ENCODE results near the gene ERCC6.

ERCC6 gene

GRCh38 chr10:49543604-49544003 lies 4.7 kb upstream of the ERCC6 start:
- DNase-seq: no peak

- DNase-seq: no peak
Observed at GRCh38 chr10:49542353-49542752, 3.4 kb upstream of the ERCC6 start.

GRCh38 chr10:49541762-49542161 lies 2.8 kb upstream of the ERCC6 start:
- DNase-seq: no peak

- DNase-seq: no peak
Observed at GRCh38 chr10:49540056-49540797, 1.3 kb upstream of the ERCC6 start.

GRCh38 chr10:49539320-49539885 lies 482 bp upstream of the ERCC6 start:
- DNase-seq: peak; percentile 40

GRCh38 chr10:49534670-49535381 lies 4.1 kb downstream of the ERCC6 start:
- DNase-seq: no peak

- DNase-seq: no peak
Observed at GRCh38 chr10:49532461-49532860, 6.5 kb downstream of the ERCC6 start.

GRCh38 chr10:49528977-49529506 lies 9.9 kb downstream of the ERCC6 start:
- DNase-seq: no peak

- no peak for DNase-seq
Observed at GRCh38 chr10:49527850-49528249, 11.1 kb downstream of the ERCC6 start.

GRCh38 chr10:49527061-49527460 lies 11.9 kb downstream of the ERCC6 start:
- no peak for DNase-seq

GRCh38 chr10:49526619-49527018 lies 12.3 kb downstream of the ERCC6 start:
- DNase-seq: no peak

- DNase-seq: no peak
Observed at GRCh38 chr10:49524496-49524895, 14.4 kb downstream of the ERCC6 start.

- no peak for DNase-seq
Observed at GRCh38 chr10:49523301-49523700, 15.6 kb downstream of the ERCC6 start.

GRCh38 chr10:49521062-49521461 lies 17.9 kb downstream of the ERCC6 start:
- no peak for DNase-seq

- DNase-seq: no peak
Observed at GRCh38 chr10:49520122-49520775, 18.7 kb downstream of the ERCC6 start.

- no peak for DNase-seq
Observed at GRCh38 chr10:49519717-49520116, 19.2 kb downstream of the ERCC6 start.

- peak; percentile 36 for DNase-seq
Observed at GRCh38 chr10:49518982-49519578, 19.8 kb downstream of the ERCC6 start.

- no peak for DNase-seq
Observed at GRCh38 chr10:49518566-49518965, 20.4 kb downstream of the ERCC6 start.

GRCh38 chr10:49516216-49516970 lies 22.5 kb downstream of the ERCC6 start:
- DNase-seq: no peak

- DNase-seq: no peak
Observed at GRCh38 chr10:49512121-49512809, 26.7 kb downstream of the ERCC6 start.

GRCh38 chr10:49509771-49510303 lies 29.1 kb downstream of the ERCC6 start:
- no peak for DNase-seq

All from stimulated activated CD8-positive, alpha-beta memory T cell treated with anti-CD3 and anti-CD28 coated beads, Interleukin-4, amount 100 ng/mL, for 48 hours (primary cell).